Keratinocyte (primary cell): Measurements from ENCODE around the gene ZNF790. TPM values are rescaled to one million over a fixed set of nuclear protein-coding genes. Genes with fewer than 3 reads are reported as not detected.

Experiments
- DNase-seq: peaks from one replicate; pipeline ENCODE4 v3.0.0-alpha.2; 2011; ENCODE audit warnings: low read depth, missing footprints, low spot score
- FAIRE-seq: peaks from 2 replicates; lab custom pipeline; 2011; peaks lifted over from hg19 to GRCh38; lab: Jason Lieb, UNC
- H2AFZ ChIP-seq: 2 replicates; pipeline ENCODE4 v1.6.0; 2012; ENCODE audit warnings: low read length, control low read depth, inconsistent platforms; ENCODE audit not compliant: control insufficient read depth
- H3K27ac ChIP-seq: 2 replicates; pipeline ENCODE4 v1.5.1; 2011; ENCODE audit warnings: low read length; ENCODE audit not compliant: control insufficient read depth, insufficient read depth
- H3K27me3 ChIP-seq: 3 replicates; pipeline ENCODE4 v1.6.0; 2011; ENCODE audit warnings: low read length; ENCODE audit not compliant: control insufficient read depth, insufficient read depth; ENCODE audit errors: extremely low read depth
- H3K36me3 ChIP-seq, 2 experiments: 2 replicates in 1 of 2; 3 replicates in 1 of 2; pipeline ENCODE4 v1.5.1; 2011; ENCODE audit warnings: low read length in 2 of 2, mild to moderate bottlenecking in 1 of 2; ENCODE audit not compliant: control insufficient read depth in 2 of 2, insufficient read depth in 2 of 2; ENCODE audit errors: extremely low read depth in 1 of 2
- H3K4me1 ChIP-seq: 3 replicates; pipeline ENCODE4 v1.5.1; 2011; ENCODE audit warnings: low read length; ENCODE audit not compliant: control insufficient read depth, insufficient read depth; ENCODE audit errors: extremely low read depth
- H3K4me2 ChIP-seq: 3 replicates; pipeline ENCODE4 v1.6.0; 2011; ENCODE audit warnings: low read depth, low read length; ENCODE audit not compliant: control insufficient read depth, insufficient read depth; ENCODE audit errors: extremely low read depth
- H3K4me3 ChIP-seq, 3 experiments: fragments of 200-600 bp in 1 of 3; sonication (generic) in 1 of 3; 2 replicates in 2 of 3; 3 replicates in 1 of 3; pipeline ENCODE4 v1.5.1; 2011 to 2016; ENCODE audit warnings: low read length in 3 of 3, mild to moderate bottlenecking in 3 of 3, control low read depth in 2 of 3, inconsistent platforms in 1 of 3, low read depth in 1 of 3, mixed read lengths in 1 of 3, mixed run types in 1 of 3, moderate library complexity in 1 of 3; ENCODE audit not compliant: control insufficient read depth in 2 of 3, insufficient read depth in 2 of 3; ENCODE audit errors: extremely low read depth in 1 of 3
- H3K79me2 ChIP-seq: 2 replicates; pipeline ENCODE4 v1.6.0; 2012; ENCODE audit warnings: low read length; ENCODE audit not compliant: control insufficient read depth, insufficient read depth
- H3K9ac ChIP-seq: 3 replicates; pipeline ENCODE4 v1.6.0; 2011; ENCODE audit warnings: low read length; ENCODE audit not compliant: control insufficient read depth, insufficient read depth; ENCODE audit errors: extremely low read depth
- H3K9me1 ChIP-seq: 3 replicates; pipeline ENCODE4 v1.6.0; 2011; ENCODE audit warnings: low read length; ENCODE audit not compliant: control insufficient read depth, insufficient read depth; ENCODE audit errors: extremely low read depth
- H3K9me3 ChIP-seq: 2 replicates; pipeline ENCODE4 v1.5.1; 2012; ENCODE audit warnings: low read depth, low read length; ENCODE audit not compliant: control insufficient read depth
- H4K20me1 ChIP-seq: 3 replicates; pipeline ENCODE4 v1.6.0; 2011; ENCODE audit warnings: low read length; ENCODE audit not compliant: control insufficient read depth, insufficient read depth; ENCODE audit errors: extremely low read depth
- CTCF ChIP-seq, 3 experiments: IDR thresholded peaks in 1 of 3; conservative IDR thresholded peaks in 1 of 3; optimal IDR thresholded peaks in 1 of 3; 2 replicates in 2 of 3; 3 replicates in 1 of 3; pipeline versions ENCODE3 to v1.5.1; 2011; ENCODE audit warnings: low read length in 3 of 3, mild to moderate bottlenecking in 3 of 3, moderate library complexity in 2 of 3, control low read depth in 1 of 3, inconsistent platforms in 1 of 3; ENCODE audit not compliant: insufficient read depth in 2 of 3; ENCODE audit errors: extremely low read depth in 1 of 3
- EZH2 ChIP-seq: IDR thresholded peaks from one replicate; pipeline ENCODE4 v1.6.1; 2012; ENCODE audit warnings: inconsistent platforms, mild to moderate bottlenecking, low read length, moderate library complexity
- dilution Hi-C: fragments of 300-500 bp; cut with MboI; formaldehyde crosslinking; loops from one replicate; pipeline ENCODE4 v1.7.0; 2020; ENCODE audit warnings: low sequenced_read_pairs; ENCODE audit not compliant: extremely low pct_ligation_motif_present
- polyA plus RNA-seq, 5 experiments: library from polyadenylated mRNA; depleted of rRNA in 3 of 5; stranded (reverse) in 3 of 5; stranded (forward) in 1 of 5; unstranded in 1 of 5; fragments of >200 nt; gene quantifications; 1 replicate in 1 of 5; 2 replicates in 3 of 5; 3 replicates in 1 of 5; pipeline versions ENCODE4 v1.2.1 to v1.2.3, GENCODE V29; 2011 to 2012; ENCODE audit warnings: missing spikeins in 2 of 5, low read depth in 1 of 5, low replicate concordance in 1 of 5

ZNF790 gene
- polyA plus RNA-seq, 1 donor (not counting 4 experiments of a cell fraction or from before 2014, with no cell fraction given): 4.8 TPM

- Histone ChIP-seq H3K4me3 (no peak overlapping the region), H3K4me1 (no peaks in the 10 kb centered on the region), H3K4me2 (no peak overlapping the region), H3K27ac (no peak overlapping the region), H3K9ac (no peak overlapping the region), H4K20me1 (no peaks in the 10 kb centered on the region), H3K27me3 (no peaks in the 10 kb centered on the region), H3K79me2 (no peaks in the 10 kb centered on the region), H3K36me3 (peaks cover 0 to 21% of the 10 kb centered on the region in 2 experiments), H2AFZ (no peak overlapping the region), H3K9me3 (peaks cover 32% of the 10 kb centered on the region), H3K9me1 (no peaks in the 10 kb centered on the region)
- DNase-seq: no peak
- dilution Hi-C loops: no loop called here
- TF ChIP-seq EZH2 (no peak), CTCF (optimal IDR thresholded peaks at IDR 0.05 in 1 of 3, IDR thresholded peaks at IDR 0.05 in 1 of 3, conservative IDR thresholded peaks at IDR 0.05 in 1 of 3; ENCODE audit: extremely low read depth in 1 of 3, insufficient read depth in 2 of 3, low read length in 3 of 3) (no peak)
- no peak for FAIRE-seq
Observed at GRCh38 chr19:36819130-36819630, 19.0 kb downstream of the ZNF790 start.

- no peaks in the 10 kb centered on the region for H3K9me1 ChIP-seq
- no peaks in the 10 kb centered on the region for H3K4me1 ChIP-seq
- H3K27me3 ChIP-seq: no peaks in the 10 kb centered on the region
- DNase-seq (no peak), FAIRE-seq (no peak)
- no peak overlapping the region for H2AFZ ChIP-seq
- no peaks in the 10 kb centered on the region for H4K20me1 ChIP-seq
- dilution Hi-C loops: no loop called here
- H3K27ac ChIP-seq: no peak overlapping the region
- H3K4me2 ChIP-seq: no peak overlapping the region
- H3K79me2 ChIP-seq: peaks cover 4% of the 10 kb centered on the region
- H3K9me3 ChIP-seq: peaks cover 2% of the 10 kb centered on the region
- H3K4me3 ChIP-seq: no peak overlapping the region
- H3K36me3 ChIP-seq: peaks cover 3% of the 10 kb centered on the region in 2 experiments
- TF ChIP-seq CTCF (optimal IDR thresholded peaks at IDR 0.05 in 1 of 3, IDR thresholded peaks at IDR 0.05 in 1 of 3, conservative IDR thresholded peaks at IDR 0.05 in 1 of 3; ENCODE audit: extremely low read depth in 1 of 3, insufficient read depth in 2 of 3, low read length in 3 of 3) (no peak), EZH2 (no peak)
- H3K9ac ChIP-seq: no peak overlapping the region
Observed at GRCh38 chr19:36807029-36807428, 31.2 kb downstream of the ZNF790 start.
